Measurements from ENCODE around the gene TTN. TPM values are rescaled to one million over a fixed set of nuclear protein-coding genes. Genes with fewer than 3 reads are reported as not detected.

The TTN gene
- total RNA-seq, 3 donors from 2014 or later: 2.9 to 23.4 (median 3.5) TPM

GRCh38 chr2:178517496-178517895 is 289.7 kb downstream of the TTN start:
- TF ChIP-seq, protein P1, sequence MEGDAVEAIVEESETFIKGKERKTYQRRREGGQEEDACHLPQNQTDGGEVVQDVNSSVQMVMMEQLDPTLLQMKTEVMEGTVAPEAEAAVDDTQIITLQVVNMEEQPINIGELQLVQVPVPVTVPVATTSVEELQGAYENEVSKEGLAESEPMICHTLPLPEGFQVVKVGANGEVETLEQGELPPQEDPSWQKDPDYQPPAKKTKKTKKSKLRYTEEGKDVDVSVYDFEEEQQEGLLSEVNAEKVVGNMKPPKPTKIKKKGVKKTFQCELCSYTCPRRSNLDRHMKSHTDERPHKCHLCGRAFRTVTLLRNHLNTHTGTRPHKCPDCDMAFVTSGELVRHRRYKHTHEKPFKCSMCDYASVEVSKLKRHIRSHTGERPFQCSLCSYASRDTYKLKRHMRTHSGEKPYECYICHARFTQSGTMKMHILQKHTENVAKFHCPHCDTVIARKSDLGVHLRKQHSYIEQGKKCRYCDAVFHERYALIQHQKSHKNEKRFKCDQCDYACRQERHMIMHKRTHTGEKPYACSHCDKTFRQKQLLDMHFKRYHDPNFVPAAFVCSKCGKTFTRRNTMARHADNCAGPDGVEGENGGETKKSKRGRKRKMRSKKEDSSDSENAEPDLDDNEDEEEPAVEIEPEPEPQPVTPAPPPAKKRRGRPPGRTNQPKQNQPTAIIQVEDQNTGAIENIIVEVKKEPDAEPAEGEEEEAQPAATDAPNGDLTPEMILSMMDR (IDR thresholded peaks at IDR 0.05): no peak
- TF ChIP-seq POLR2AphosphoS5 (IDR thresholded peaks at IDR 0.05) (no peak), POLR2A (IDR thresholded peaks at IDR 0.05) (no peak)
- no peak for DNase-seq (ENCODE audit: low spot score in 2 of 2)

DNA sequence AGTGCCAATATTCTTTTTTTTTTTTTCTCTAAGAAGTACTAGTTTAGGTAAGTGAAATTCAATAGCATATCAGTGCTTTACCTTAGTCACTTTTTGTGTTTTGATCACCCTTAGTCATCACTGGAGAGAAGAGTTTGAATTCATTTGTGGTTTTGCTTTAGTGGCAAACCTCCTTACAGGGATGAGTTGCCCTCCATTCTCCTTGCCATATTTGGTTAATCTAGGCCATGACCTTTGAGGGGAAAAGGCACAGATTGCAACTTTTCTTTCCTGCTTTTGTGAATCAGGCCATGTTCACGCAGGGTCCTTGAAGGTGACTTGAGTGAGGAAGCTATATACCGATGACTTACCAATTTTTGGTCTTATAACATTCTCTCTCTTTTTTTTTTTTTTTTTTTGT is 292.6 kb downstream of the TTN start:
- intact Hi-C loops (cut with DNase I; ENCODE audit: low total_unique reads): no loop called here
- DNase-seq (ENCODE audit: low spot score in 2 of 2): no peak
- no peaks in the 10 kb centered on the region for H3K4me1 ChIP-seq
- H3K36me3 ChIP-seq: no peaks in the 10 kb centered on the region
- TF ChIP-seq, protein P1 (IDR thresholded peaks at IDR 0.05): no peak
- TF ChIP-seq POLR2A (IDR thresholded peaks at IDR 0.05) (no peak), POLR2AphosphoS5 (IDR thresholded peaks at IDR 0.05) (no peak)
- H3K4me3 ChIP-seq: no peak overlapping the region
- no peaks in the 10 kb centered on the region for H3K27me3 ChIP-seq
- no peaks in the 10 kb centered on the region for H3K9me3 ChIP-seq
- no peak overlapping the region for H3K27ac ChIP-seq

More at GRCh38 chr2:178517496-178517895, 289.7 kb downstream of the TTN start:
- Histone ChIP-seq H3K9me3 (no peaks in the 10 kb centered on the region), H3K36me3 (no peaks in the 10 kb centered on the region), H3K4me1 (no peaks in the 10 kb centered on the region), H3K27me3 (no peaks in the 10 kb centered on the region), H3K27ac (no peak overlapping the region), H3K4me3 (no peak overlapping the region)
- intact Hi-C loops (cut with DNase I; ENCODE audit: low total_unique reads): no loop called here

- no peak for DNase-seq (ENCODE audit: low spot score in 2 of 2)
- no peaks in the 10 kb centered on the region for H3K27me3 ChIP-seq
- H3K4me3 ChIP-seq: no peak overlapping the region
- H3K4me1 ChIP-seq: no peaks in the 10 kb centered on the region
- H3K9me3 ChIP-seq: no peaks in the 10 kb centered on the region
- TF ChIP-seq POLR2AphosphoS5 (IDR thresholded peaks at IDR 0.05) (no peak), POLR2A (IDR thresholded peaks at IDR 0.05) (no peak)
- TF ChIP-seq, protein P1 (IDR thresholded peaks at IDR 0.05): no peak
- no peak overlapping the region for H3K27ac ChIP-seq
- intact Hi-C loops (cut with DNase I; ENCODE audit: low total_unique reads): no loop called here
- H3K36me3 ChIP-seq: no peaks in the 10 kb centered on the region
Observed at GRCh38 chr2:178513876-178514275, 293.3 kb downstream of the TTN start.

DNA sequence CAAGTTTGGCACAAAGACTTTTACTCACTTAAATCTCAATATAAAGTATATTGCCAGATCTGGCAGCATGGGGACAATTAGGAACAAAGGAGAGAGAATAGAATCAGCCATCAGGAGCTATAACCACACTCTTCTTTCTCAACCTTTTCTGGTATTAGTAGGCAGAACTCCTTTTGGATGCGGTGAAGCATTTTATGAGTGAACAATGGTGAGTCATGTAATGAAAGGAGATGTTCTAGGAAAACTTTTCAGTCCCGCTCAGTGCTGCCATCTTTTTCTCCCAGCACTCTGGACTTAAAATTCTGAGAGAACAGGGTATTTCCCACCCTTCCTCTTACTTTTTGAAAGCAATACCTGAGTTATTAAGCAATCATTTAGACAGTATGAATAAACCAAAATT is 294.7 kb downstream of the TTN start:
- no peak for DNase-seq (ENCODE audit: low spot score in 2 of 2)
- intact Hi-C loops (cut with DNase I; ENCODE audit: low total_unique reads): no loop called here
- Histone ChIP-seq H3K36me3 (no peaks in the 10 kb centered on the region), H3K27ac (no peak overlapping the region), H3K9me3 (no peaks in the 10 kb centered on the region), H3K4me1 (no peaks in the 10 kb centered on the region), H3K27me3 (no peaks in the 10 kb centered on the region), H3K4me3 (no peak overlapping the region)
- TF ChIP-seq, protein P1 (IDR thresholded peaks at IDR 0.05): no peak
- TF ChIP-seq POLR2A (IDR thresholded peaks at IDR 0.05) (no peak), POLR2AphosphoS5 (IDR thresholded peaks at IDR 0.05) (no peak)

DNA sequence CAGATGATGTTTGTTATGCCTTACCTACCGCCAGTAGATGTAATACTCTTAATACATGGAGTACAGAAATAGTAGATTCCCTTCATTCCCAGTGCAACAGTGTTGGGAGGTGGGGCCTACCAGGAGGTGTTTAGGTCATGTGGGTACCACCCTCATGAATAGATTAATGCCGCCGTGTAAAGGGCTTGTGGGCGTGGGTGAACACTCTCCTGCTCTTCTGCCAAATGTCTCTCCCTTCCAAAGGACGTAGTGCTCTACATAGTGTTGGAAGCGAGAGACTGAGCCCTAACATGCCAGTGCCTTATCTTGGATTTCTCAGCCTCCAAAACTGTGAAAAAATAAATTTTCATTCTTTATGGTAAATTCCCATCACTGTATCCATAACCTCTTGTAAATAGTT is 296.8 kb downstream of the TTN start:
- H3K4me1 ChIP-seq: no peaks in the 10 kb centered on the region
- DNase-seq (ENCODE audit: low spot score in 2 of 2): no peak
- TF ChIP-seq POLR2A (IDR thresholded peaks at IDR 0.05) (no peak), POLR2AphosphoS5 (IDR thresholded peaks at IDR 0.05) (no peak)
- TF ChIP-seq, protein P1 (IDR thresholded peaks at IDR 0.05): no peak
- H3K9me3 ChIP-seq: no peaks in the 10 kb centered on the region
- intact Hi-C loops (cut with DNase I; ENCODE audit: low total_unique reads): no loop called here
- H3K27ac ChIP-seq: no peak overlapping the region
- H3K4me3 ChIP-seq: no peak overlapping the region
- no peaks in the 10 kb centered on the region for H3K36me3 ChIP-seq
- H3K27me3 ChIP-seq: no peaks in the 10 kb centered on the region

Data from breast epithelium (tissue), 4 donors.